Neural crest cell (in vitro differentiated cells): ENCODE results near the gene RHOC. TPM values are rescaled to one million over a fixed set of nuclear protein-coding genes. Genes with fewer than 3 reads are reported as not detected.

Source experiments
- DNase-seq: peaks from one replicate; pipeline ENCODE4 v3.0.0; 2021; ENCODE audit warnings: low read depth, mixed read lengths, low spot score
- H3K27ac Mint-ChIP-seq: one replicate; pipeline ENCODE4 v1.8.0; 2021; ENCODE audit warnings: mild to moderate bottlenecking, mixed read lengths; ENCODE audit not compliant: unreplicated experiment
- H3K27me3 Mint-ChIP-seq: 2 replicates; pipeline ENCODE4 v1.8.0; 2021; ENCODE audit warnings: low read depth, mild to moderate bottlenecking, mixed read lengths
- H3K36me3 Mint-ChIP-seq: 2 replicates; pipeline ENCODE4 v1.8.0; 2021; ENCODE audit warnings: low read depth, mild to moderate bottlenecking, mixed read lengths
- H3K4me1 Mint-ChIP-seq: 2 replicates; pipeline ENCODE4 v1.8.0; 2021; ENCODE audit warnings: mixed read lengths
- H3K4me3 Mint-ChIP-seq: one replicate; pipeline ENCODE4 v1.8.0; 2021; ENCODE audit warnings: mild to moderate bottlenecking, mixed read lengths
- H3K9me3 Mint-ChIP-seq: 2 replicates; pipeline ENCODE4 v1.8.0; 2021; ENCODE audit warnings: mixed read lengths
- CTCF ChIP-seq: fragments of 200-600 bp; sonication (generic); conservative IDR thresholded peaks from 2 replicates; pipeline ENCODE4 v1.5.0; 2021; ENCODE audit warnings: antibody characterized with exemption, mild to moderate bottlenecking
- total RNA-seq: library from RNA; stranded (reverse); gene quantifications from 2 replicates; pipeline ENCODE4 v1.2.1, GENCODE V29; 2021

The RHOC gene
- total RNA-seq, 1 donor from 2014 or later, result 125 TPM

GRCh38 chr1:112687785-112688496 is 19.0 kb downstream of the RHOC start:
- Mint-ChIP-seq H3K4me1 (peaks cover 13% of the 10 kb centered on the region), H3K4me3 (no peak overlapping the region), H3K27ac (peak overlapping the region; percentile 93), H3K27me3 (no peaks in the 10 kb centered on the region), H3K36me3 (peaks cover 3% of the 10 kb centered on the region), H3K9me3 (no peaks in the 10 kb centered on the region)
- TF ChIP-seq CTCF, result no peak
- DNase-seq, result no peak

DNA sequence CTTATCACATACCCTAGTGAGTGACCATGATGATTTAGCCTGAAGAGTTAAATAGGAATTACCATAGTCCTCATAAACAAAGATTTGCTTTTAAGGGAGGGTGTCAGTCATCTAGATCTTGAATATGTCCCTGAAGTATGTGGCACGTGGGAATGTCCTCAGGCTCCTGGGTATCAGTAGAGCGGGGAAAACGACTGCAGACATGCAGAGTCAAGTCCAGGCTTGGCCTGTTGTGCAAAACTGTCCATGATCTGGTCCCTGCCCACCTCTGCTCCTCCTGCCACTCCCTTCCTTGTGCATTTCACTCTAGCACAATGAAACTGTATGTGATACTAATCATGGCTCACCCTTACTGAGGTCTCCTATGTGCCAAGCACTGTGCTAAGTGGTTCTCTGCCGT is 19.6 kb downstream of the RHOC start:
- H3K27me3 Mint-ChIP-seq, result no peaks in the 10 kb centered on the region
- H3K36me3 Mint-ChIP-seq, result peaks cover 2% of the 10 kb centered on the region
- no peaks in the 10 kb centered on the region for H3K9me3 Mint-ChIP-seq
- no peak overlapping the region for H3K27ac Mint-ChIP-seq
- H3K4me1 Mint-ChIP-seq, result peaks cover 13% of the 10 kb centered on the region
- TF ChIP-seq CTCF, result no peak
- no peak overlapping the region for H3K4me3 Mint-ChIP-seq
- DNase-seq, result no peak

DNA sequence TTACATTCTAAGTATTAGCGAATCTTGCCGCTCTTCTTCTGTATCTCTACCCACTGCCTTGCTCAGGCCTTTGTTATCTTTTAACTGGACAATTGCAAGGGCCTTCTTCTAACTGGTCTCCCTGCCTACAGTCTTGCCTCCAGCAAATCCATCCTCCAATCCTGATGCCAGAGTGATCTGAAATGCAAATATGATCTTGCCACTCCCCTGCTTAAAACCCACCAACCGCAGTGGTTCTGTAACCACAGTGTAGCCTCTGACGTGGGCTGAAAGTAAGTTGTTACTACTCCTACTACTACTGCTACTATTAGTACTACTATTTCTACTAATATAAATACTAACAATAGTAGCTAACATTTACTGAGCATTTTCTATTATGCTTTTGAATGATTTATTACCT is 20.1 kb downstream of the RHOC start:
- Mint-ChIP-seq H3K4me3 (no peak overlapping the region), H3K4me1 (peaks cover 13% of the 10 kb centered on the region), H3K27me3 (no peaks in the 10 kb centered on the region), H3K36me3 (peaks cover 2% of the 10 kb centered on the region), H3K27ac (no peak overlapping the region), H3K9me3 (no peaks in the 10 kb centered on the region)
- DNase-seq, result no peak
- TF ChIP-seq CTCF, result no peak

DNA sequence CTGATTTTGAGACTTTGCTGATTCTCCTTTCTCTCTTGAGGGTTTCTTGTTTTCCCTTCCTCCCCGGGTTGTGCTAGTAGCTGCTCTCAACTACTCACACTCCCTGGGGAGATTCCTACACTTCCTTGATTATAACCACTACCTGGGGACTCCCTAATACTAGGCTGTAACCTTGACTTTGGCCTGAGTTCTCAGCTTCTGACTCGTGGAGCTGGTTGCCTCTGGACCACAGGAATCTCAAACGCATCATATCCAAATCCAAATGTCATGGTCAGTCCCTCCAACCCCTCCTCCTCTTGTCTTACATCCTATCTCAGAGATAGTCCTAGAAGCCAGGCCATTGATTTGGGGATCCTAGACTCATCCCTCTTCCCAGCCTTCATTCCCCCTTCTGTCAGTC is 20.5 kb downstream of the RHOC start:
- Mint-ChIP-seq H3K4me1 (peaks cover 13% of the 10 kb centered on the region), H3K27ac (no peak overlapping the region), H3K9me3 (no peaks in the 10 kb centered on the region)

GRCh38 chr1:112685913-112686312 is 21.0 kb downstream of the RHOC start:
- peaks cover 13% of the 10 kb centered on the region for H3K4me1 Mint-ChIP-seq
- DNase-seq, result no peak
- H3K9me3 Mint-ChIP-seq, result no peaks in the 10 kb centered on the region
- H3K27me3 Mint-ChIP-seq, result no peaks in the 10 kb centered on the region
- H3K4me3 Mint-ChIP-seq, result no peak overlapping the region
- TF ChIP-seq CTCF, result no peak
- no peak overlapping the region for H3K27ac Mint-ChIP-seq
- no peaks in the 10 kb centered on the region for H3K36me3 Mint-ChIP-seq

More for the DNA sequence above, 20.5 kb downstream of the RHOC start:
- Mint-ChIP-seq H3K36me3 (no peaks in the 10 kb centered on the region), H3K27me3 (no peaks in the 10 kb centered on the region), H3K4me3 (no peak overlapping the region)
- no peak for DNase-seq
- no peak for TF ChIP-seq CTCF
